Psoas muscle (tissue), 8 donors: Measurements from ENCODE around the gene GLE1. TPM values are rescaled to one million over a fixed set of nuclear protein-coding genes. Genes with fewer than 3 reads are reported as not detected.

Experiments used
- ATAC-seq, 4 donors: fragments of 200-7000 bp; cut with Tn5 transposase; one replicate each; pipeline ENCODE4 v1.9.1; 2020; ENCODE audit warnings: moderate library complexity in 3 of 4, mild to moderate bottlenecking in 2 of 4
- DNase-seq, 2 donors: peaks; one replicate each; pipeline ENCODE4 v3.0.0-alpha.2; 2020
- H3K27ac ChIP-seq: fragments of 200-600 bp; one replicate; pipeline ENCODE4 v1.8.0; 2022
- H3K27me3 ChIP-seq, 3 donors: fragments of 200-600 bp in 1 of 3; one replicate each; pipeline versions ENCODE4 v1.6.1 to v1.8.0; 2013 to 2022; ENCODE audit warnings: low read length in 2 of 3, mild to moderate bottlenecking in 2 of 3, moderate library complexity in 1 of 3; ENCODE audit not compliant: insufficient read depth in 3 of 3
- H3K36me3 ChIP-seq, 2 donors: fragments of 200-600 bp in 1 of 2; one replicate each; pipeline versions ENCODE4 v1.6.1 to v1.8.0; 2013 to 2022; ENCODE audit warnings: low read depth in 1 of 2, mild to moderate bottlenecking in 1 of 2, moderate library complexity in 1 of 2; ENCODE audit not compliant: insufficient read depth in 1 of 2
- H3K4me1 ChIP-seq: fragments of 200-600 bp; one replicate; pipeline ENCODE4 v1.8.0; 2022
- H3K4me3 ChIP-seq: fragments of 200-600 bp; one replicate; pipeline ENCODE4 v1.8.0; 2022; ENCODE audit warnings: mild to moderate bottlenecking
- H3K9me3 ChIP-seq: fragments of 200-600 bp; one replicate; pipeline ENCODE4 v1.8.0; 2022
- CTCF ChIP-seq: fragments of 200-600 bp; IDR thresholded peaks from one replicate; pipeline ENCODE4 v1.8.0; 2022; ENCODE audit warnings: antibody characterized with exemption
- WGBS, 3 donors: extraction: QIAGEN DNeasy Blood & Tissue Kit; methylation state at CpG; one replicate each; pipeline versions ENCODE4 v1.1.6 to v1.1.7; 2013; 5-methylcytosine and 5-hydroxymethylcytosine counted together
- intact Hi-C, 2 donors: fragments of 100-400 bp; cut with DNase I; formaldehyde crosslinking; loops; one replicate each; pipeline versions ENCODE4 v1.11.0 to v1.14.2; 2022
- polyA plus RNA-seq, 3 donors: library from polyadenylated mRNA; stranded (reverse); fragments of 200-250 nt; gene quantifications; one replicate each; pipeline ENCODE4 v1.2.3, GENCODE V29; 2013
- total RNA-seq, 4 donors: library from RNA; stranded (reverse); fragmentation: NEBNext Ultra II Directional in 2 of 4; extraction: Animal tissue kit (Norgen Biotek cat#: 25700) in 2 of 4; gene quantifications; one replicate each; pipeline versions ENCODE4 v1.2.1 to v1.2.4, GENCODE V29; 2021 to 2023
- donor health status: healthy with polysubstance abuse.
- donor health status: DM: no; HTN: no; CAD: no; lungs with moderate emphysema.
- donor health status: Bipolar disorder and iron deficiency.
- donor health status: healthy.
- donor health status: DM: yes; HTN: yes; CAD: no.
- donor health status: DM: no; HTN: no; CAD: no.
- donor health status: DM: no; HTN: no; CAD: no.
- donor health status: DM: yes; HTN: yes; CAD: no.

Gene GLE1
- total and polyA plus RNA-seq, 7 donors: 10.3 to 29.5 (median 22.1) TPM

GRCh38 chr9:128485414-128485855, 19.1 kb upstream of the GLE1 start:
- Histone ChIP-seq H3K9me3 (no peaks in the 10 kb centered on the region), H3K36me3 (peaks cover 0 to 65% of the 10 kb centered on the region in 2 donors), H3K4me3 (no peak overlapping the region), H3K27me3 (no peaks in the 10 kb centered on the region), H3K4me1 (no peaks in the 10 kb centered on the region), H3K27ac (no peak overlapping the region)
- ATAC-seq (no peak), DNase-seq (no peak)
- intact Hi-C loops: no loop called here
- 73 to 78% (median 75%) methylated on average over 7 of the region's 7 CpGs for WGBS, 3 donors
- TF ChIP-seq CTCF: no peak

- H3K27me3 ChIP-seq: no peaks in the 10 kb centered on the region
Observed at GRCh38 chr9:128486201-128486600, 18.3 kb upstream of the GLE1 start.

GRCh38 chr9:128493424-128493823, 11.1 kb upstream of the GLE1 start:
- no peak overlapping the region for H3K4me3 ChIP-seq
- intact Hi-C loops: no loop called here
- peaks cover 3 to 45% of the 10 kb centered on the region in 2 donors for H3K36me3 ChIP-seq
- no peak for ATAC-seq
- DNase-seq: no peak
- H3K27ac ChIP-seq: no peak overlapping the region
- no peaks in the 10 kb centered on the region for H3K9me3 ChIP-seq
- H3K27me3 ChIP-seq: no peaks in the 10 kb centered on the region
- 85 to 92% (median 88%) methylated on average over 2 of the region's 2 CpGs for WGBS, 3 donors
- no peak for TF ChIP-seq CTCF
- H3K4me1 ChIP-seq: no peaks in the 10 kb centered on the region

More at GRCh38 chr9:128486201-128486600, 18.3 kb upstream of the GLE1 start:
- ATAC-seq (no peak), DNase-seq (no peak)
- H3K9me3 ChIP-seq: no peaks in the 10 kb centered on the region
- intact Hi-C loops: no loop called here
- TF ChIP-seq CTCF: no peak
- H3K4me3 ChIP-seq: no peak overlapping the region
- peaks cover 0 to 65% of the 10 kb centered on the region in 2 donors for H3K36me3 ChIP-seq
- H3K4me1 ChIP-seq: no peaks in the 10 kb centered on the region
- H3K27ac ChIP-seq: no peak overlapping the region

- ATAC-seq (peak in 2 of 4 donors; percentile 23 to 34), DNase-seq (peak; percentile 58 to 68)
- H3K36me3 ChIP-seq: peaks cover 3 to 49% of the 10 kb centered on the region in 2 donors
- no peak for TF ChIP-seq CTCF
- WGBS, 3 donors: 28 to 31% (median 29%) methylated on average over 13 of the region's 13 CpGs
- H3K27ac ChIP-seq: no peak overlapping the region
- intact Hi-C loops: no loop called here
- H3K27me3 ChIP-seq: no peaks in the 10 kb centered on the region
- H3K4me3 ChIP-seq: no peak overlapping the region
- no peaks in the 10 kb centered on the region for H3K9me3 ChIP-seq
- no peaks in the 10 kb centered on the region for H3K4me1 ChIP-seq
Observed at GRCh38 chr9:128494108-128494745, 10.3 kb upstream of the GLE1 start.

- TF ChIP-seq CTCF: no peak
- Histone ChIP-seq H3K9me3 (no peaks in the 10 kb centered on the region), H3K27ac (no peak overlapping the region), H3K4me3 (no peak overlapping the region), H3K36me3 (peaks cover 3 to 54% of the 10 kb centered on the region in 2 donors), H3K4me1 (no peaks in the 10 kb centered on the region), H3K27me3 (no peaks in the 10 kb centered on the region)
- ATAC-seq: no peak
- no peak for DNase-seq
- 26 to 41% (median 36%) methylated on average over 5 of the region's 5 CpGs for WGBS, 3 donors
- intact Hi-C loops: no loop called here
Observed at GRCh38 chr9:128494746-128495129, 9.8 kb upstream of the GLE1 start.
